ENCODE results near the gene UQCRC2.

DNA sequence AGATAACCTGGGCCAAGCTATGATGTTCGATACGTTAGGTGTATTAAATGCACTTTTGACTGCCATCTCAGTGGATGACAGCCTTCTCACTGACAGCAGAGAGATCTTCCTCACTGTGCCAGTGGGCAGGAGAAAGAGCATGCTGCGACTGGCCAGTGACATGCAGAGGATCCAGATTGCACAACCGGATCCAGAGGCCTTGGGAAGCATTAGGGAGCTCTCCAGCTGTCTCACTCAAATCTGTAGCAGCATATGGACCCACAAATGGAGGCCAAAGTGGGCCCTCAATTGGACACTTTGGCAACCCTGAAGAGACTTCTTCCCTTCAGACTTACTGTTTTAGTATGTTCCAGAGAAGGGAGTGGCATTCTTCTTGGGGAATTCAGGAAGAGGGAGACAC lies 26.9 kb downstream of the UQCRC2 start:
- TF ChIP-seq, protein P1, sequence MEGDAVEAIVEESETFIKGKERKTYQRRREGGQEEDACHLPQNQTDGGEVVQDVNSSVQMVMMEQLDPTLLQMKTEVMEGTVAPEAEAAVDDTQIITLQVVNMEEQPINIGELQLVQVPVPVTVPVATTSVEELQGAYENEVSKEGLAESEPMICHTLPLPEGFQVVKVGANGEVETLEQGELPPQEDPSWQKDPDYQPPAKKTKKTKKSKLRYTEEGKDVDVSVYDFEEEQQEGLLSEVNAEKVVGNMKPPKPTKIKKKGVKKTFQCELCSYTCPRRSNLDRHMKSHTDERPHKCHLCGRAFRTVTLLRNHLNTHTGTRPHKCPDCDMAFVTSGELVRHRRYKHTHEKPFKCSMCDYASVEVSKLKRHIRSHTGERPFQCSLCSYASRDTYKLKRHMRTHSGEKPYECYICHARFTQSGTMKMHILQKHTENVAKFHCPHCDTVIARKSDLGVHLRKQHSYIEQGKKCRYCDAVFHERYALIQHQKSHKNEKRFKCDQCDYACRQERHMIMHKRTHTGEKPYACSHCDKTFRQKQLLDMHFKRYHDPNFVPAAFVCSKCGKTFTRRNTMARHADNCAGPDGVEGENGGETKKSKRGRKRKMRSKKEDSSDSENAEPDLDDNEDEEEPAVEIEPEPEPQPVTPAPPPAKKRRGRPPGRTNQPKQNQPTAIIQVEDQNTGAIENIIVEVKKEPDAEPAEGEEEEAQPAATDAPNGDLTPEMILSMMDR (conservative IDR thresholded peaks at IDR 0.05 in 1 of 2, IDR thresholded peaks at IDR 0.05 in 1 of 2; ENCODE audit: low read depth in 1 of 2, low read length in 2 of 2): no peak
- no peak for TF ChIP-seq EZH2 (IDR thresholded peaks at IDR 0.05; ENCODE audit: low read length, missing control alignments)
